ENCODE results near the gene ZFR2.
"Not testable (repeated sequence)": the region's sequence is repeated elsewhere in the genome, so short reads cannot be mapped to it uniquely, and the experiment has no call there.

Gene ZFR2

GRCh38 chr19:3835055-3835435 lies 33.8 kb downstream of the ZFR2 start:
- DNase-seq: no peak

- no peak for DNase-seq
Observed at GRCh38 chr19:3834349-3835054, 34.3 kb downstream of the ZFR2 start.

DNA sequence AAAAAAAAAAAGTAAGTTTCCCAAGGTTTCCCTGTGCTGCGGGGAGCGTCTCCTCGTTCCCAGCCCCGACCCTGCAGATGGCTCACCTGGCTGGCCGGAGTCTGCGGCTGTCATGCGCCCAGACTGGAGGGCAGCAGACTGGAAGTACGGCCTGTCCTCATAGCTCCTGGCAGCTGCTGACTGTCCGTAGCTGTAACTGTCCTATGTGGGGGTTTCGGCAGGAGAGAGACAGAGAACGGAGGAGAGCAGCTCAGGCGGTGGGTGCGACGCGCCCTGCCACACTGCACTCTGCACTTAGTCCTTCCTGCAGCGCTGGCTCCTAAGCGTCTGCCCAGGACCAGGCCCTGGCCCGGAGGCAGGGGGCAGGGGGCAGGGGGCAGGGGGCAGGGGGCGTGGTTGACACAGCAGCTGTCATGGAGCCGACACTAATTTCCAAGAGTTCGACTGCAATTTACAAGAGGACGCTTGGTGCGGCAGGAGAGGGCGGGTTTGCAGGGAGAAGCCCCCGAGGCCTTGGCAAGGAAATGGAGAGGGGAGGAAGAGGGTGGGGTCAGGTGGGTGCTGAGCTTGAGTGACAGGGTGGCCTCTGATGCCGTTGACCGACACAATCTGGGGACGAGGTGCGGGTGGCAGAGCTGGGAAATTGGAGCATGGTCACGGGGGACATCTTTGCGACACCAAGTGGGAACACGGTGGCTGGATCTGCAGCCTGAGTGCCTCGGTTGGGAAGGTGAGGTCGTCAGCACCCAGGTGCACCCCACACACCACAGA lies 35.1 kb downstream of the ZFR2 start:
- DNase-seq: no peak

DNA sequence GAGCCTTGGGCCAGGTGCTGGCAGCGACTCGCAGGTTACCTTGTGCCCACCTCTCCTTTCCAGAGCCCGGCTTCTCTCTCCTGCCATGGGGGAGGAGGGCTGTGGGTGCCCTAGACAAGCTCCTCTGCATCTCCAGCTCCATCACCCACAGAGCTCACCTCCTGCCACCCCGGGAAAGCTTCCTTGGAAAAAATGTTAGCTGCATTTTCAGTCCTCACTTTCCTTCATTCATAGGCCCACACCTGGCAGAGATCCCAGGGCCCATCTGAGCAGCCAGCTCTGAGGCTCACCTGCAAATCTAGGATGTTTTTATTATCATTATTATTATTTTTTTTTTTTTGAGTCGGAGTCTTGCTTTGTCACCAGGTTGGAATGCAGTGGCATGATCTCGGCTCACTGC lies 36.8 kb downstream of the ZFR2 start:
- no peak for DNase-seq

DNA sequence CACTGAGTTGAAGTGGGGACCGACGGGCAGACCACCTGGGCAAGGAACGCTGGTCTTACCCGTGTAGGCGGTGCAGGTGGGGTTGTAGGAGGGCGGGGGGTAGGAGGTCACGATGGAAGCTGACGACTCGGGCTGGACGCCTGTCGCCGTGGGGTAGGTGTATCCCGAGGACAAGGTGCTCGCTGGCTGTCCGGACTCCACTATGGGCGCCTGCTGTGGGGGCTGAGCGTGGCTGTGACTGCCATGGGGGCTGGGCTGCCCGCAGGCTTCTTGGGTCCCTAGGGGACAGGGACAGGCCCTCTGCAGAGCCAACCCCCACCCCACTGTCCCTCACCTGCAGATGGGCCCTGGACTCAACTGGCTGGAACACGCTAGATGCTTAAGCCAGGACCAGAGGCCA lies 37.2 kb downstream of the ZFR2 start:
- no peak for DNase-seq

DNA sequence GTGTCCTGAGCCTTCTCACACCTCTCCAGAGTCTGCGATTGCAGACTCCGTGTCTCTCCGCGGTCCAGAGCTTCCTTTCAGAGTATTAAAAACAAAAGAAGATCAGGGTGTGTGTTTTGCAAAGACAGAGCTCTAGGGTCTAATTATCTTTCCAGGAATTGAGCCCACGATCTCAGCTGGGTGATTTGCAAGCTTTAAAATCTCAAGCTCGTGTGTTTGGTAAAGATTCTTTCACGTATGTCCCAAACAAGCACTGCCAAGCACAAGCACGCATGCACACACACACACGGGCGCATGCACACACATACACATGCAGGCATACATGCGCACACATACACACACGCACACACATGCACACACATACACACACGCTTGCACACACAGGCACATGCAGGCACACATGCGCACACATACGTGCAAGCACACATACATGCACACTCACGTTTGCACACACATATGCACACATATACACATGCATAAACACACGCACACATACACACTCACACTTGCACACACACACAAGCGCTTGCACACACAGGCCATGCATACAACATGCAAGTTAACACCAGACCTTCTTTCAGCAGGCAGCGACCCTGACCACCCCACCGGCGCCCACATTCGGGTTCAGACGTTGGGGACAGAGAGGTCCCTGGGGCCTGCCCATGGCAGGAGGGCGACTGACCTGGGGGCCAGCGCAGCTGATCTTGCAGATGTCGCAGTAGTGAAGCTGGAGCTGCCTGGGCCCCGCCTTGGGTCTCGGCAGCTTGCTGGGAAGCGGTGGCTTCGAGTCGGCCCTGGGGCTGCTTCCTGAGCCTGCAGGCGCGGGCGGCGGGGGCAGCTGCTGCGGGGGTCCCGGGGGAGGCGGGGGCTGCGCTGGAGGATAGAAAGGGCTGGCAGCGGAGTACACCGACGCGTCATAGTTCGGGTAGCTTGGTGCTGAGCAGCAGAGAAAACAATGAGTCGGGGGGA lies 37.9 kb downstream of the ZFR2 start:
- no peak for DNase-seq

- no peak for DNase-seq
Observed at GRCh38 chr19:3827306-3827705, 41.5 kb downstream of the ZFR2 start.

GRCh38 chr19:3826163-3826562 lies 42.7 kb downstream of the ZFR2 start:
- DNase-seq: no peak

GRCh38 chr19:3825286-3825956 lies 43.4 kb downstream of the ZFR2 start:
- no peak for DNase-seq

DNA sequence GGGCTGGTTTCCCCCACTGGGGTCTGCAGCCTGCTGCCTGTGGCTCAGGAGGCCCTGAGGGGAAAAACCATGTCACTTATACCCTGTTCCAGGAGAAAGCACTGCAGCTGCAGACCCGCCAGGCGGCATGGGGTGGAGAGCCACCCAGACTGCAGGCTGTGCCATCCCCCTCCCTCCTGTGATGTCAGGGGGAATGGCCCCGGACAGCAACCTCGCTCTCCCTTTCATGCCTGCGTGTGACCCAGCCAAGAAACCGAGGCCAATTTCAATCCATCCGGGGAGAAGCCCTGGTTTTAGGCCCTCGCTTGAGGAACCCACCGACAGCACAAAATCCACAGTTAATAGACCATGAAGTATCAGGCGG lies 45.5 kb downstream of the ZFR2 start:
- DNase-seq: no peak

- DNase-seq: no peak
Observed at GRCh38 chr19:3822683-3823349, 46.0 kb downstream of the ZFR2 start.

- peak; percentile 49 for DNase-seq
Observed at GRCh38 chr19:3821857-3822364, 46.9 kb downstream of the ZFR2 start.

GRCh38 chr19:3821156-3821555 lies 47.7 kb downstream of the ZFR2 start:
- DNase-seq: no peak

- no peak for DNase-seq
Observed at GRCh38 chr19:3819989-3820388, 48.8 kb downstream of the ZFR2 start.

DNA sequence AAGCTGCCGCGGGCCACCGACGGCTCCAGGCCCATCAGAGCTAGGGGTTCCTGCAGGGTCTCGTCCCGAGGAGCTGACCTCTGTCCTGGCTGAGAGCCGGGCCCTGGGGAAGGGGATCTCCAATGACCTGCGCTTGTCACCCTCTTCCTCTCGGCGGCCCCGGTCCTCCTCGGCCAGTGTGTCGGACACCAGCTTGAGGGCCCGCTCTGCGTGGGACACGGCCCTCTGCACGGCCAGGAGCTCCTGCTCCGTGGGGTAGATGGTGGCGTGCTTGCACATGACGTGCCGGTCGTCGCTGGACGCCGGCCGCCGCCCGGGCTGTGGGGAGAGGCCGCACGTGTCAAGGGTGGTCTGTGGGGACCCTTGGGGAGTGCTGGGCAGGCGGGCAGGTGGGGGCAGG lies 49.9 kb downstream of the ZFR2 start:
- no peak for DNase-seq

GRCh38 chr19:3818466-3818865 lies 50.4 kb downstream of the ZFR2 start:
- DNase-seq: no peak

GRCh38 chr19:3817761-3818160 lies 51.1 kb downstream of the ZFR2 start:
- DNase-seq: no peak

DNA sequence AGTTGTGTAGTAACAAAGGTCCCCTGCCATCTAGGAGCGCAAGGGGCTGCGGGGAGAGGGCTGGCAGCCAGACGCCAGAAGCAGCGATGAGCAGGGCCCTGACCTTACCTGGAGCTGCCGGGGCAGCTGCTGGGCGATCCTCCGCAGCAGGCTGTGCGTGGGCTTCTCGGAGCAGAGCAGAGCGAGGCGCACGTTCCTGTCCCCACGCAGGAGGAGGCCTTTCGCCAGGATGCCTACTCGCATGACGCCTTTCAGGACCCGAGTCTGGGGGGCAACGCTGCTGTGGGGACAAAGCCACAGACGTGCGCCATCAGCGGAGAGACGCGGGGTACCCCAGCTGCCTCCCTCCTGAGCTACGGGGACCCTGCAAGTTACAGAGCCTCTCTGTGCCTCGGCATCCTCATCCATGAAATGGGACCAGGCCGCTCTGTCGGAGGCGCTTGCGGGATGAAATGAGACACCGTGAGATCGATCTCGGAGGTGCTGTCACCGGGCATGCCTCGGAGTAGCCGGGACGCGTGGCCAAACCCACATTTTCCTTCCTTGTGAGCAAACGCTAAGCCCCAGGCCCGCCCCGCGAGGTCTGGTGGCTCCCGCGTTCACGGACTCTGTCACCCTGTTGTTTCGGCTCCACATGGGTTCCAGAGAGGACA lies 52.1 kb downstream of the ZFR2 start:
- no peak for DNase-seq

GRCh38 chr19:3816148-3816547 lies 52.7 kb downstream of the ZFR2 start:
- DNase-seq: not testable (repeated sequence)

GRCh38 chr19:3814648-3815047 lies 54.2 kb downstream of the ZFR2 start:
- no peak for DNase-seq

All from NCI-H510A treated with DMSO at 0.1 percent for 48 hours (cell line).